Measurements from ENCODE around the gene SLC44A5. TPM values are rescaled to one million over a fixed set of nuclear protein-coding genes. Genes with fewer than 3 reads are reported as not detected.

The SLC44A5 gene
- total and polyA plus RNA-seq, 10 of the 15 experiments (the other 5 are each of a cell fraction or from before 2014, with no cell fraction given), result 0.04 to 1.3 TPM; not detected in 8

- DNase-seq (ENCODE audit: low read depth, low spot score), result no peak
- TF ChIP-seq, protein P1, sequence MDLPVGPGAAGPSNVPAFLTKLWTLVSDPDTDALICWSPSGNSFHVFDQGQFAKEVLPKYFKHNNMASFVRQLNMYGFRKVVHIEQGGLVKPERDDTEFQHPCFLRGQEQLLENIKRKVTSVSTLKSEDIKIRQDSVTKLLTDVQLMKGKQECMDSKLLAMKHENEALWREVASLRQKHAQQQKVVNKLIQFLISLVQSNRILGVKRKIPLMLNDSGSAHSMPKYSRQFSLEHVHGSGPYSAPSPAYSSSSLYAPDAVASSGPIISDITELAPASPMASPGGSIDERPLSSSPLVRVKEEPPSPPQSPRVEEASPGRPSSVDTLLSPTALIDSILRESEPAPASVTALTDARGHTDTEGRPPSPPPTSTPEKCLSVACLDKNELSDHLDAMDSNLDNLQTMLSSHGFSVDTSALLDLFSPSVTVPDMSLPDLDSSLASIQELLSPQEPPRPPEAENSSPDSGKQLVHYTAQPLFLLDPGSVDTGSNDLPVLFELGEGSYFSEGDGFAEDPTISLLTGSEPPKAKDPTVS (IDR thresholded peaks at IDR 0.05; ENCODE audit: low read depth, low read length), result no peak
- TF ChIP-seq ZNF592 (IDR thresholded peaks at IDR 0.05), result no peak
- no peak for TF ChIP-seq ZNF207 (IDR thresholded peaks at IDR 0.05; ENCODE audit: borderline replicate concordance)
- no peak for TF ChIP-seq HDAC2 (IDR thresholded peaks at IDR 0.05)
- TF ChIP-seq SUZ12 (IDR thresholded peaks at IDR 0.05; ENCODE audit: unreplicated experiment), result no peak
- no peak for TF ChIP-seq RELB (IDR thresholded peaks at IDR 0.05; ENCODE audit: low read depth)
- TF ChIP-seq SMARCA5 (IDR thresholded peaks at IDR 0.05), result no peak
- TF ChIP-seq ZNF384 (IDR thresholded peaks at IDR 0.05; ENCODE audit: borderline replicate concordance, low read depth, low read length), result no peak
- TF ChIP-seq, protein P2, sequence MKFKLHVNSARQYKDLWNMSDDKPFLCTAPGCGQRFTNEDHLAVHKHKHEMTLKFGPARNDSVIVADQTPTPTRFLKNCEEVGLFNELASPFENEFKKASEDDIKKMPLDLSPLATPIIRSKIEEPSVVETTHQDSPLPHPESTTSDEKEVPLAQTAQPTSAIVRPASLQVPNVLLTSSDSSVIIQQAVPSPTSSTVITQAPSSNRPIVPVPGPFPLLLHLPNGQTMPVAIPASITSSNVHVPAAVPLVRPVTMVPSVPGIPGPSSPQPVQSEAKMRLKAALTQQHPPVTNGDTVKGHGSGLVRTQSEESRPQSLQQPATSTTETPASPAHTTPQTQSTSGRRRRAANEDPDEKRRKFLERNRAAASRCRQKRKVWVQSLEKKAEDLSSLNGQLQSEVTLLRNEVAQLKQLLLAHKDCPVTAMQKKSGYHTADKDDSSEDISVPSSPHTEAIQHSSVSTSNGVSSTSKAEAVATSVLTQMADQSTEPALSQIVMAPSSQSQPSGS (IDR thresholded peaks at IDR 0.05; ENCODE audit: low read length), result no peak
- no peak for TF ChIP-seq ZNF217 (IDR thresholded peaks at IDR 0.05)
- TF ChIP-seq NR2C1 (IDR thresholded peaks at IDR 0.05), result no peak
These were observed 436.7 kb downstream of the SLC44A5 start for GRCh38 chr1:75174031-75174760.

More at GRCh38 chr1:75174031-75174760, 436.7 kb downstream of the SLC44A5 start:
- Histone ChIP-seq H3K27ac (ENCODE audit: control insufficient read depth, insufficient read depth) (no peak overlapping the region), H3K4me2 (ENCODE audit: control insufficient read depth, insufficient read depth) (no peak overlapping the region), H3K27me3 (replicated peaks in 1 of 2; ENCODE audit: control insufficient read depth in 2 of 2, insufficient read depth in 2 of 2, low read length in 1 of 2) (no peaks in the 10 kb centered on the region), H3K9ac (ENCODE audit: control insufficient read depth, insufficient read depth, low read length) (no peak overlapping the region), H3K9me3 (replicated peaks; ENCODE audit: control insufficient read depth, insufficient read depth, low read length) (no peaks in the 10 kb centered on the region), H3K4me1 (ENCODE audit: control insufficient read depth, insufficient read depth, low read length) (no peaks in the 10 kb centered on the region), H4K20me1 (ENCODE audit: control insufficient read depth, insufficient read depth) (no peaks in the 10 kb centered on the region), H3K36me3 (ENCODE audit: control insufficient read depth in 2 of 2, insufficient read depth in 2 of 2, low read length in 1 of 2) (no peaks in the 10 kb centered on the region), H3K79me2 (ENCODE audit: control insufficient read depth, insufficient read depth, low read length) (no peaks in the 10 kb centered on the region), H2AFZ (ENCODE audit: control insufficient read depth, low read depth, low read length) (no peak overlapping the region), H3K4me3 (no peak overlapping the region)
- FAIRE-seq (no peak), ATAC-seq (no peak)
- intact Hi-C loops (cut with micrococcal nuclease; ENCODE audit: unreplicated experiment), result no loop called here
- ChIA-PET CTCF (no interaction called here), POLR2A (no interaction called here), SMC1A (ENCODE audit: uncharacterized antibody, unreplicated experiment) (no interaction called here), RAD21 (ENCODE audit: unreplicated experiment) (no interaction called here)
- in situ Hi-C loops (cut with MboI), result no loop called here
- 0% methylated on average over 2 of the region's 2 CpGs for WGBS (ENCODE audit: insufficient coverage, insufficient replicate concordance, low lambda C conversion rate, missing lambda C conversion rate)
- BruUV-seq (replicated peaks), result no TSS peak

Data from GM12878 (cell line).